ENCODE measurements around the gene PLXNA2. TPM values are rescaled to one million over a fixed set of nuclear protein-coding genes. Genes with fewer than 3 reads are reported as not detected.

The PLXNA2 gene
- total and polyA plus RNA-seq, 2 experiments from 2014 or later: 3.7 to 5.4 TPM

DNA sequence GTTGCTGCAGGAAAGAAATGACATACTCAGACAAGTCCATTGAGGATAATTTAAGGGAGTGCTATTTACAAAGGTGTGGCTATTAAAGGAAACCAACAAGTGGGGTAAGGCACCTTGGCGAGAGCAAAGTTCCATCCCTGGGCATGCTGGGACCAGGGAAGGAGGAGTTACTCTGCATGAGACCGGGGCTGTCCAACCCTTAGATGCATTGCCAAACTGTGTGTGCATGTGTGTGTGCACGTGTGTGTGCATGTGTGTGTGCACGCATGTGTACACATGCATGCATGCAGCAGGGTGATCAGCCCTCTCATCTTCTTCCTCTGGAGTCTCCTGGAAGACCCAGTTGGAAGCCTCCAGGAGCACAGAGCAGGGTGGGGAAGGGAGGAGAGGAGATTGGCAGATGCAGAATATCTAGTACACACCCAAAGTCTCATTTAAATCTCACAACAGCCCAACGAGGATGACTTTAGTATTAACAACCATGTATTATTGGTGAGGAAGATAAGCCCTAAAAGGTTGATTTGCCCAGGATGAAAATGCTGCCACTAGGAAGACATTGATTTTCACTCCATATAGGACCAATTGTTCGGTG is 261.0 kb downstream of the PLXNA2 start:
- no peaks in the 10 kb centered on the region for H3F3A ChIP-seq (ENCODE audit: insufficient read depth)
- H3K4me1 ChIP-seq (ENCODE audit: insufficient read depth): no peaks in the 10 kb centered on the region
- no peaks in the 10 kb centered on the region for H4K20me1 ChIP-seq (ENCODE audit: insufficient read depth)
- no peak overlapping the region for H3K4me3 ChIP-seq
- in situ Hi-C loops (cut with MboI): no loop called here
- H3K9me2 ChIP-seq (ENCODE audit: insufficient read depth): no peaks in the 10 kb centered on the region
- H3K27me3 ChIP-seq (replicated peaks; ENCODE audit: insufficient read depth): no peaks in the 10 kb centered on the region; the same call in 1 of the 2 replicates
- 41 to 43% methylated on average over 6 of the region's 6 CpGs for WGBS, 2 experiments (ENCODE audit: low coverage in 1 of 2, low lambda C conversion rate in 2 of 2, missing lambda C conversion rate in 2 of 2)
- DNase-seq: no peak
- no peaks in the 10 kb centered on the region for H3K9me3 ChIP-seq (ENCODE audit: low read depth)
- TF ChIP-seq EZH2phosphoT487 (IDR thresholded peaks at IDR 0.05; ENCODE audit: insufficient read depth, low read depth) (no peak), EZH2 (IDR thresholded peaks at IDR 0.05; ENCODE audit: insufficient read depth, poor library complexity, severe bottlenecking) (no peak)
- H3K27ac ChIP-seq: no peak overlapping the region
- H3K36me3 ChIP-seq (ENCODE audit: low read depth): no peaks in the 10 kb centered on the region
- H3K79me2 ChIP-seq (ENCODE audit: insufficient read depth): no peaks in the 10 kb centered on the region
- no peak overlapping the region for H2AFZ ChIP-seq
- H3K9ac ChIP-seq: no peak overlapping the region
- H3K4me2 ChIP-seq (ENCODE audit: unreplicated experiment): no peak overlapping the region

DNA sequence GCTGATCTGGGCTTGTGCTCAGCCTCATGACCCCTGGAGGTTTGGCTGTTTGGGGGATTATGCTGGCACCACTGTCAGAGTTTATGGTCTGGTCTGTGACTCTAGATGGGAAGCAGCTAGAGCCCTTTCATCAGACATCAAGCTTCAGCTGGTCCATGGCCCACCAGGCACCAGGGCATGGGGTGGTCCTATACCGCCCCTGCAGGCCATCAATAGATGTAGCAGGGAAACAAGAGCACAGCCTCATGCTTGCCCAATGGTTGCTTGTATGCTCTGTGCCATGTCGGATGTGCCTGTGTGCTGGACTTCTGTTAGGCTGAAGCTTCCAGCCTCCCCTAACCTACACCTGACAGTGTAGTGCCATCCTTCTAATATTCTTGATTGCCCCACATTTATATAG is 262.2 kb downstream of the PLXNA2 start:
- H3K4me2 ChIP-seq (ENCODE audit: unreplicated experiment): no peak overlapping the region
- H3F3A ChIP-seq (ENCODE audit: insufficient read depth): no peaks in the 10 kb centered on the region
- no peaks in the 10 kb centered on the region for H3K9me3 ChIP-seq (ENCODE audit: low read depth)
- no peak overlapping the region for H2AFZ ChIP-seq
- H3K4me3 ChIP-seq: no peak overlapping the region
- H3K36me3 ChIP-seq (ENCODE audit: low read depth): no peaks in the 10 kb centered on the region
- no peaks in the 10 kb centered on the region; the same call in 1 of the 2 replicates for H3K27me3 ChIP-seq (replicated peaks; ENCODE audit: insufficient read depth)
- no peaks in the 10 kb centered on the region for H3K9me2 ChIP-seq (ENCODE audit: insufficient read depth)
- no peaks in the 10 kb centered on the region for H4K20me1 ChIP-seq (ENCODE audit: insufficient read depth)
- no peak overlapping the region for H3K9ac ChIP-seq
- no peak overlapping the region for H3K27ac ChIP-seq
- in situ Hi-C loops (cut with MboI): no loop called here
- peak; percentile 33 for DNase-seq
- H3K4me1 ChIP-seq (ENCODE audit: insufficient read depth): no peaks in the 10 kb centered on the region
- TF ChIP-seq EZH2 (IDR thresholded peaks at IDR 0.05; ENCODE audit: insufficient read depth, poor library complexity, severe bottlenecking) (no peak), EZH2phosphoT487 (IDR thresholded peaks at IDR 0.05; ENCODE audit: insufficient read depth, low read depth) (no peak)
- WGBS, 2 experiments (ENCODE audit: low coverage in 1 of 2, low lambda C conversion rate in 2 of 2, missing lambda C conversion rate in 2 of 2): 50 to 55% methylated on average over 2 of the region's 2 CpGs
- H3K79me2 ChIP-seq (ENCODE audit: insufficient read depth): no peaks in the 10 kb centered on the region

- H3K79me2 ChIP-seq (ENCODE audit: insufficient read depth): no peaks in the 10 kb centered on the region
- in situ Hi-C loops (cut with MboI): no loop called here
Measured at GRCh38 chr1:207978441-207978840, 265.7 kb downstream of the PLXNA2 start.

GRCh38 chr1:207977876-207978275 is 266.3 kb downstream of the PLXNA2 start:
- H3K4me1 ChIP-seq (ENCODE audit: insufficient read depth): no peaks in the 10 kb centered on the region
- 61 to 82% methylated on average over 1 of the region's 1 CpG for WGBS, 2 experiments (ENCODE audit: low coverage in 1 of 2, low lambda C conversion rate in 2 of 2, missing lambda C conversion rate in 2 of 2)
- H3K27me3 ChIP-seq (replicated peaks; ENCODE audit: insufficient read depth): peaks cover 16% of the 10 kb centered on the region
- no peak overlapping the region for H3K27ac ChIP-seq
- H3K9ac ChIP-seq: no peak overlapping the region
- H2AFZ ChIP-seq: no peak overlapping the region
- no peak for TF ChIP-seq EZH2phosphoT487 (IDR thresholded peaks at IDR 0.05; ENCODE audit: insufficient read depth, low read depth)
- no peak for TF ChIP-seq EZH2 (IDR thresholded peaks at IDR 0.05; ENCODE audit: insufficient read depth, poor library complexity, severe bottlenecking)
- H3K79me2 ChIP-seq (ENCODE audit: insufficient read depth): no peaks in the 10 kb centered on the region
- no peak overlapping the region for H3K4me2 ChIP-seq (ENCODE audit: unreplicated experiment)
- no peaks in the 10 kb centered on the region for H4K20me1 ChIP-seq (ENCODE audit: insufficient read depth)
- in situ Hi-C loops (cut with MboI): no loop called here
- H3K4me3 ChIP-seq: no peak overlapping the region
- H3K9me2 ChIP-seq (ENCODE audit: insufficient read depth): no peaks in the 10 kb centered on the region
- no peak for DNase-seq
- H3K36me3 ChIP-seq (ENCODE audit: low read depth): no peaks in the 10 kb centered on the region
- no peaks in the 10 kb centered on the region for H3F3A ChIP-seq (ENCODE audit: insufficient read depth)
- no peaks in the 10 kb centered on the region for H3K9me3 ChIP-seq (ENCODE audit: low read depth)

More at GRCh38 chr1:207978441-207978840, 265.7 kb downstream of the PLXNA2 start:
- no peaks in the 10 kb centered on the region for H3K4me1 ChIP-seq (ENCODE audit: insufficient read depth)
- no peak overlapping the region for H2AFZ ChIP-seq
- no peak overlapping the region for H3K27ac ChIP-seq
- TF ChIP-seq EZH2phosphoT487 (IDR thresholded peaks at IDR 0.05; ENCODE audit: insufficient read depth, low read depth): no peak
- TF ChIP-seq EZH2 (IDR thresholded peaks at IDR 0.05; ENCODE audit: insufficient read depth, poor library complexity, severe bottlenecking): no peak
- peaks cover 11% of the 10 kb centered on the region for H3K27me3 ChIP-seq (replicated peaks; ENCODE audit: insufficient read depth)
- 68 to 73% methylated on average over 4 of the region's 4 CpGs for WGBS, 2 experiments (ENCODE audit: low coverage in 1 of 2, low lambda C conversion rate in 2 of 2, missing lambda C conversion rate in 2 of 2)
- H3K9me2 ChIP-seq (ENCODE audit: insufficient read depth): no peaks in the 10 kb centered on the region
- H3K4me2 ChIP-seq (ENCODE audit: unreplicated experiment): no peak overlapping the region
- no peaks in the 10 kb centered on the region for H3K36me3 ChIP-seq (ENCODE audit: low read depth)
- H3F3A ChIP-seq (ENCODE audit: insufficient read depth): no peaks in the 10 kb centered on the region
- DNase-seq: no peak
- no peak overlapping the region for H3K4me3 ChIP-seq
- no peaks in the 10 kb centered on the region for H4K20me1 ChIP-seq (ENCODE audit: insufficient read depth)
- H3K9ac ChIP-seq: no peak overlapping the region
- no peaks in the 10 kb centered on the region for H3K9me3 ChIP-seq (ENCODE audit: low read depth)
